B cell (primary cell): Measurements from ENCODE around the gene ZFPL1. TPM values are rescaled to one million over a fixed set of nuclear protein-coding genes. Genes with fewer than 3 reads are reported as not detected.

ENCODE experiments used
- ATAC-seq: fragments of 200-7000 bp; cut with Tn5 transposase; one replicate; pipeline ENCODE4 v1.10.0; 2021; ENCODE audit warnings: low read depth, mild to moderate bottlenecking, moderate number of reproducible peaks, moderate library complexity
- CTCF ChIA-PET: fragments of 350-600 bp; sonication (Branson Sonifier 250); formaldehyde crosslinking; loops from one replicate; lab custom pipeline; 2021; ENCODE audit warnings: antibody characterized with exemption, inconsistent platforms; lab: Charles Lee
- POLR2A ChIA-PET: fragments of 350-600 bp; sonication (Branson Sonifier 250); formaldehyde crosslinking; loops from one replicate; lab custom pipeline; 2021; ENCODE audit warnings: antibody characterized with exemption; lab: Charles Lee
- DNase-seq: peaks from one replicate; pipeline ENCODE4 v3.0.0; 2013
- H2AFZ ChIP-seq: 2 replicates; pipeline ENCODE4 v1.6.1; 2012; ENCODE audit warnings: mild to moderate bottlenecking, low read depth, low read length; ENCODE audit not compliant: insufficient read depth, poor library complexity, severe bottlenecking
- H3K27ac ChIP-seq, 2 donors: 1 replicate in 1 of 2; 2 replicates in 1 of 2; pipeline ENCODE4 v1.5.1; 2012 to 2013; ENCODE audit warnings: low read length in 2 of 2, mild to moderate bottlenecking in 2 of 2, moderate library complexity in 1 of 2
- H3K27me3 ChIP-seq, 4 experiments: fragments of 200-600 bp in 1 of 4; sonication (generic) in 1 of 4; replicated peaks in 1 of 4; 1 replicate in 2 of 4; 2 replicates in 2 of 4; pipeline versions ENCODE4 v1.6.1 to v1.7.0; 2013 to 2016; ENCODE audit warnings: low read length in 3 of 4, mild to moderate bottlenecking in 2 of 4, mixed read lengths in 1 of 4, moderate library complexity in 1 of 4; ENCODE audit not compliant: insufficient read depth in 4 of 4, control insufficient read depth in 3 of 4; ENCODE audit errors: control extremely low read depth in 1 of 4
- H3K36me3 ChIP-seq, 2 experiments: replicated peaks in 1 of 2; 1 replicate in 1 of 2; 2 replicates in 1 of 2; pipeline versions ENCODE4 v1.6.1 to v1.7.1; 2013; ENCODE audit warnings: low read length in 1 of 2; ENCODE audit not compliant: insufficient read depth in 2 of 2, control insufficient read depth in 1 of 2; ENCODE audit errors: control extremely low read depth in 1 of 2, extremely low read depth in 1 of 2
- H3K4me1 ChIP-seq, 2 donors: fragments of 200-600 bp in 1 of 2; sonication (generic) in 1 of 2; 1 replicate in 1 of 2; 2 replicates in 1 of 2; pipeline versions ENCODE4 v1.5.1 to v1.6.1; 2013 to 2017; ENCODE audit warnings: low read length in 2 of 2; ENCODE audit not compliant: control insufficient read depth in 2 of 2, insufficient read depth in 2 of 2
- H3K4me2 ChIP-seq: replicated peaks from 2 replicates; pipeline ENCODE3; 2012; ENCODE audit warnings: mild to moderate bottlenecking, low read depth, low read length; ENCODE audit not compliant: poor library complexity, severe bottlenecking
- H3K4me3 ChIP-seq, 5 experiments: fragments of 200-600 bp in 1 of 5; sonication (generic) in 1 of 5; 1 replicate in 3 of 5; 2 replicates in 2 of 5; pipeline versions ENCODE4 v1.5.1 to v1.7.0; 2011 to 2016; ENCODE audit warnings: low read length in 4 of 5, mild to moderate bottlenecking in 4 of 5, low read depth in 2 of 5, control low read depth in 1 of 5, moderate library complexity in 1 of 5; ENCODE audit not compliant: insufficient read depth in 1 of 5; ENCODE audit errors: control extremely low read depth in 1 of 5, extremely low read depth in 1 of 5
- H3K79me2 ChIP-seq: fragments of 200-600 bp; sonication (generic); one replicate; pipeline ENCODE4 v1.6.0; 2016; ENCODE audit warnings: low read length; ENCODE audit not compliant: control insufficient read depth, insufficient read depth
- H3K9ac ChIP-seq: fragments of 200-600 bp; sonication (generic); 2 replicates; pipeline ENCODE4 v1.6.1; 2017; ENCODE audit warnings: mild to moderate bottlenecking, low read length, moderate library complexity
- H3K9me3 ChIP-seq, 3 donors: one replicate each; pipeline versions ENCODE4 v1.6.1 to v1.7.1; 2013; ENCODE audit warnings: low read length in 2 of 3; ENCODE audit not compliant: control insufficient read depth in 2 of 3, insufficient read depth in 1 of 3; ENCODE audit errors: control extremely low read depth in 1 of 3
- H4K20me1 ChIP-seq: 2 replicates; pipeline ENCODE4 v1.6.0; 2012; ENCODE audit warnings: mild to moderate bottlenecking, low read length; ENCODE audit not compliant: insufficient read depth, control insufficient read depth, poor library complexity, severe bottlenecking
- H3K27ac Mint-ChIP-seq: one replicate; pipeline ENCODE4 v1.8.0; 2021; ENCODE audit warnings: mixed read lengths
- H3K27me3 Mint-ChIP-seq: one replicate; pipeline ENCODE4 v1.8.0; 2021; ENCODE audit warnings: mixed read lengths
- H3K4me1 Mint-ChIP-seq: one replicate; pipeline ENCODE4 v1.8.0; 2021; ENCODE audit warnings: mixed read lengths
- H3K4me3 Mint-ChIP-seq: one replicate; pipeline ENCODE4 v1.8.0; 2021; ENCODE audit warnings: mixed read lengths
- H3K9me3 Mint-ChIP-seq: one replicate; pipeline ENCODE4 v1.8.0; 2022; ENCODE audit warnings: mixed read lengths; ENCODE audit not compliant: insufficient read depth
- EZH2 ChIP-seq: IDR thresholded peaks from 2 replicates; pipeline ENCODE4 v1.6.1; 2012; ENCODE audit warnings: borderline replicate concordance, low read depth, mild to moderate bottlenecking, moderate library complexity, low read length; ENCODE audit not compliant: insufficient read depth, poor library complexity, severe bottlenecking
- WGBS: methylation state at CpG from one replicate; pipeline ENCODE4 v1.1.5; 2013; ENCODE audit warnings: missing lambda C conversion rate; ENCODE audit not compliant: insufficient coverage; 5-methylcytosine and 5-hydroxymethylcytosine counted together
- intact Hi-C: fragments of 100-400 bp; cut with micrococcal nuclease; formaldehyde crosslinking; loops from one replicate; pipeline ENCODE4 v1.10.0; 2022
- polyA plus RNA-seq: library from polyadenylated mRNA; depleted of rRNA; stranded (reverse); fragments of >200 nt; gene quantifications from 2 replicates; pipeline ENCODE4 v1.2.3, GENCODE V29; 2012
- total RNA-seq, 2 donors: library from RNA; stranded (reverse); fragments of 120-200 nt in 1 of 2; gene quantifications; 1 replicate in 1 of 2; 2 replicates in 1 of 2; pipeline versions ENCODE4 v1.2.3 to v1.2.4, GENCODE V29; 2013 to 2022
- TF ChIP-seq, protein P1 (sequence below): fragments of 200-600 bp; IDR thresholded peaks from one replicate; pipeline ENCODE4 v1.8.0; 2022; ENCODE audit warnings: antibody characterized with exemption, mild to moderate bottlenecking

ZFPL1 gene
- total and polyA plus RNA-seq, 2 donors (not counting 1 experiment from before 2014, with no cell fraction given) = 57.3 to 79.2 TPM

DNA sequence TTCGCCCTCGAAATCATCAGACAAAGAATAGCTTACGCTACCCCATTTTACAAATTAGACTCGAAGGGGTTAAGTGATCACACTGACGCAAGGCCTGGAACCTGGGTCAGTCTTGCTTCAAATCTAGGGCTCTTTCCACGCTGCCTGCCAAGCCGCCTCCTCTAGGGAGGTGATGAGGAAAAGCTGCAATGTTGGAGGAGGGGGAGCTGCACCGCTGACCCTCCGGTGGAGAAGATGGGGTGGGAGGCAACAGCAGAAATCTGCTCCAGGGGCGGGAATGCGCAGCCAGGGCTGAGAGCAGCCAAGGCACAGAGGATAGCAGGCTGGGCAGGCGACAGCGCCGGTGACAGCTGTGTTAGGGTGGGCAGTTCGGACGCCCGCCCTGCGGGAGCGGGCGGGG, 49.7 kb downstream of the ZFPL1 start:
- Histone ChIP-seq H3K9me3 (no peaks in the 10 kb centered on the region), H3K4me2 (peak overlapping the region; percentile 89), H3K79me2 (peaks cover 79% of the 10 kb centered on the region), H2AFZ (peak overlapping the region; percentile 71), H4K20me1 (peaks cover 53% of the 10 kb centered on the region), H3K36me3 (peaks cover 2 to 37% of the 10 kb centered on the region in 2 experiments), H3K27me3 (no peaks in the 10 kb centered on the region), H3K27ac (peak overlapping the region; percentile 98 to 99), H3K9ac (peak overlapping the region; percentile 99), H3K4me1 (peaks cover 43 to 66% of the 10 kb centered on the region in 2 donors), H3K4me3 (peak overlapping the region; percentile 81 to 99 (median 96))
- ChIA-PET CTCF (interaction anchor here (1.2 to 7.5 kb wide), 3 partner anchors 12 to 46 kb away, joined by 4 to 64 read pairs (median 41); partner anchors contain the start of genes CAPN1, FAU, MRPL49 and TM7SF2), POLR2A (interaction anchor here (0.7 to 8.8 kb wide), 5 partner anchors 14 to 658 kb away, joined by 3 to 160 read pairs (median 4); partner anchors contain the start of genes CAPN1, FAU, MALAT1 and MRPL49)
- intact Hi-C loops = loop anchor here (1.0 to 5.0 kb wide), 3 partner anchors 49 to 484 kb away; partner anchors contain the start of genes CDCA5, PCNX3, SAC3D1 and ZFPL1
- no peak for DNase-seq
- no peaks in the 10 kb centered on the region for H3K9me3 Mint-ChIP-seq
- no peak for TF ChIP-seq EZH2
- H3K4me3 Mint-ChIP-seq = peak overlapping the region; percentile 97
- ATAC-seq = no peak
- 0% methylated on average over 15 of the region's 20 CpGs for WGBS
- H3K27me3 Mint-ChIP-seq = no peaks in the 10 kb centered on the region
- H3K27ac Mint-ChIP-seq = peak overlapping the region; percentile 99
- peaks cover 70% of the 10 kb centered on the region for H3K4me1 Mint-ChIP-seq

GRCh38 chr11:65134240-65134951, 50.4 kb downstream of the ZFPL1 start, which contains the start of gene SYVN1:
Gene SYVN1, minus strand, starts transcription at chr11:65134519. Its CDS starts 918 bp downstream, at chr11:65133601.
- peaks cover 39 to 59% of the 10 kb centered on the region in 2 donors for H3K4me1 ChIP-seq
- H3K27ac ChIP-seq = peak within 1 kb of the TSS; percentile 98 to 99
- peak within 1 kb of the TSS; percentile 89 for H3K4me2 ChIP-seq
- H3K36me3 ChIP-seq = peaks cover 1 to 30% of the 10 kb centered on the region in 2 experiments
- peak within 1 kb of the TSS; percentile 99 for H3K27ac Mint-ChIP-seq
- CTCF ChIA-PET = interaction anchor here (0.5 to 7.5 kb wide), 9 partner anchors 12 to 442 kb away, joined by 3 to 64 read pairs (median 5); partner anchors contain the start of genes CAPN1, EHBP1L1, FAU and MRPL49
- peaks cover 75% of the 10 kb centered on the region for H3K79me2 ChIP-seq
- H3K4me3 ChIP-seq = peak within 1 kb of the TSS; percentile 81 to 99 (median 96)
- peak; percentile 51 for ATAC-seq
- no peaks in the 10 kb centered on the region for H3K27me3 ChIP-seq
- peak within 1 kb of the TSS; percentile 99 for H3K9ac ChIP-seq
- TF ChIP-seq EZH2 = no peak
- TF ChIP-seq, protein P1, sequence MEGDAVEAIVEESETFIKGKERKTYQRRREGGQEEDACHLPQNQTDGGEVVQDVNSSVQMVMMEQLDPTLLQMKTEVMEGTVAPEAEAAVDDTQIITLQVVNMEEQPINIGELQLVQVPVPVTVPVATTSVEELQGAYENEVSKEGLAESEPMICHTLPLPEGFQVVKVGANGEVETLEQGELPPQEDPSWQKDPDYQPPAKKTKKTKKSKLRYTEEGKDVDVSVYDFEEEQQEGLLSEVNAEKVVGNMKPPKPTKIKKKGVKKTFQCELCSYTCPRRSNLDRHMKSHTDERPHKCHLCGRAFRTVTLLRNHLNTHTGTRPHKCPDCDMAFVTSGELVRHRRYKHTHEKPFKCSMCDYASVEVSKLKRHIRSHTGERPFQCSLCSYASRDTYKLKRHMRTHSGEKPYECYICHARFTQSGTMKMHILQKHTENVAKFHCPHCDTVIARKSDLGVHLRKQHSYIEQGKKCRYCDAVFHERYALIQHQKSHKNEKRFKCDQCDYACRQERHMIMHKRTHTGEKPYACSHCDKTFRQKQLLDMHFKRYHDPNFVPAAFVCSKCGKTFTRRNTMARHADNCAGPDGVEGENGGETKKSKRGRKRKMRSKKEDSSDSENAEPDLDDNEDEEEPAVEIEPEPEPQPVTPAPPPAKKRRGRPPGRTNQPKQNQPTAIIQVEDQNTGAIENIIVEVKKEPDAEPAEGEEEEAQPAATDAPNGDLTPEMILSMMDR = no peak
- H2AFZ ChIP-seq = peak within 1 kb of the TSS; percentile 71
- intact Hi-C loops = loop anchor here (1.0 to 5.0 kb wide), 3 partner anchors 50 to 483 kb away; partner anchors contain the start of genes CDCA5, PCNX3, SAC3D1 and ZFPL1
- H3K9me3 ChIP-seq = no peaks in the 10 kb centered on the region
- POLR2A ChIA-PET = interaction anchor here (0.6 to 8.8 kb wide), 10 partner anchors 9 to 1121 kb away, joined by 3 to 160 read pairs (median 4); partner anchors contain the start of genes CAPN1, FAU, MALAT1 and MRPL49
- peaks cover 68% of the 10 kb centered on the region for H3K4me1 Mint-ChIP-seq
- H3K27me3 Mint-ChIP-seq = no peaks in the 10 kb centered on the region
- H4K20me1 ChIP-seq = peaks cover 46% of the 10 kb centered on the region
- peak within 1 kb of the TSS; percentile 97 for H3K4me3 Mint-ChIP-seq
- WGBS = under 1% methylated on average over 48 of the region's 60 CpGs
- no peaks in the 10 kb centered on the region for H3K9me3 Mint-ChIP-seq
- peak; percentile 97 for DNase-seq
